Esophagus squamous epithelium (tissue), 4 donors: ENCODE data around the gene APBB1.

Experiments used
- CTCF ChIP-seq, 6 experiments: fragments of 450-650 bp in 4 of 6; fragments of 200-600 bp in 2 of 6; sonication (generic) in 2 of 6; IDR thresholded peaks; one replicate each; pipeline ENCODE4 v1.5.1; 2016 to 2019; ENCODE audit warnings: antibody characterized with exemption in 6 of 6, mild to moderate bottlenecking in 4 of 6, moderate library complexity in 4 of 6
- POLR2A ChIP-seq, 4 donors: fragments of 450-650 bp; IDR thresholded peaks; one replicate each; pipeline ENCODE4 v1.6.1; 2017; ENCODE audit warnings: antibody characterized with exemption in 4 of 4, mild to moderate bottlenecking in 4 of 4, moderate library complexity in 3 of 4

DNA sequence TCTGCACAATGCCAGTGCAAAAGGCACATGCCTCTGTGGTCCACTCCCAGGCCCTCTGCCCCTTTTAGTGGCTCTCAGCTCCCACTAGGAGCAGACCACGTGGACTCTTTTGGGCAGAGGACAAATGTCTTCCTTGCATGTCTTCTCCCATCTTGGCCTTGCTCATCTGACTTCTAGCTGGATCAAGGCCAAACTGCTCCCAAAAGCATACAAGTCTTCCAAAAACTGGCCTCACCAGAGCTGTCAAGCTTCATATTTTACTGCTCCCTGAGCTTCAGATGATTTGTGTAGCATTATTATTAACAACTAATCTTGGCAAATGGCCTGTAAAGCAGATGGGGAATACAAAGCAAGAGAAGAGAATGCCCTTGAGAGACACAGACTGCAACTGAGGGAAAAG, 21.7 kb downstream of the APBB1 start:
- no peak for TF ChIP-seq CTCF (IDR thresholded peaks at IDR 0.05)
- TF ChIP-seq POLR2A (IDR thresholded peaks at IDR 0.05) = no peak
